Neural cell (in vitro differentiated cells): ENCODE data around the gene PTCH2. TPM values are rescaled to one million over a fixed set of nuclear protein-coding genes. Genes with fewer than 3 reads are reported as not detected.

Experiments
- H2AFZ ChIP-seq: fragments of 200-600, 300-800 bp; sonication (generic), shearing (Covaris generic); 2 replicates; pipeline ENCODE4 v1.6.0; 2014; ENCODE audit warnings: low read depth, mild to moderate bottlenecking, antibody characterized with exemption, low read length, moderate library complexity
- H3F3A ChIP-seq: fragments of 200-600 bp; shearing (Covaris generic); 2 replicates; pipeline ENCODE4 v1.6.1; 2016; ENCODE audit warnings: mild to moderate bottlenecking, moderate library complexity, mixed read lengths, antibody characterized with exemption, low read length; ENCODE audit not compliant: insufficient read depth, poor library complexity, severe bottlenecking
- H3K27ac ChIP-seq: fragments of 200-600, 300-800 bp; sonication (generic), shearing (Covaris generic); 2 replicates; pipeline ENCODE4 v1.5.1; 2014; ENCODE audit warnings: mild to moderate bottlenecking, low read length, moderate library complexity
- H3K27me3 ChIP-seq: fragments of 300-800, 200-600 bp; sonication (generic), shearing (Covaris generic); 2 replicates; pipeline ENCODE4 v1.6.0; 2014; ENCODE audit warnings: mild to moderate bottlenecking, low read depth, low read length, moderate library complexity; ENCODE audit not compliant: insufficient read depth
- H3K36me3 ChIP-seq: fragments of 300-800, 200-600 bp; sonication (generic), shearing (Covaris generic); 2 replicates; pipeline ENCODE4 v1.5.1; 2014; ENCODE audit warnings: mild to moderate bottlenecking, antibody characterized with exemption, low read length, moderate library complexity; ENCODE audit not compliant: insufficient read depth
- H3K4me2 ChIP-seq: fragments of 300-800, 200-600 bp; sonication (generic), shearing (Covaris generic); 2 replicates; pipeline ENCODE4 v1.6.0; 2014; ENCODE audit warnings: mild to moderate bottlenecking, low read length
- H3K4me3 ChIP-seq: fragments of 300-800, 200-600 bp; sonication (generic), shearing (Covaris generic); 2 replicates; pipeline ENCODE4 v1.5.1; 2014; ENCODE audit warnings: mild to moderate bottlenecking, low read length, moderate library complexity
- H3K79me2 ChIP-seq: fragments of 200-600 bp; shearing (Covaris generic); replicated peaks from 2 replicates; pipeline ENCODE4 v1.6.0; 2014; ENCODE audit warnings: mild to moderate bottlenecking, low read length, moderate library complexity; ENCODE audit not compliant: insufficient read depth
- H3K9ac ChIP-seq: fragments of 300-800, 200-600 bp; sonication (generic), shearing (Covaris generic); 2 replicates; pipeline ENCODE4 v1.6.1; 2016; ENCODE audit warnings: mild to moderate bottlenecking, low read length, mixed read lengths
- H3K9me2 ChIP-seq: fragments of 200-600 bp; shearing (Covaris generic); 2 replicates; pipeline ENCODE4 v1.6.1; 2016; ENCODE audit warnings: mild to moderate bottlenecking, low read length, mixed read lengths; ENCODE audit not compliant: insufficient read depth
- H3K9me3 ChIP-seq: fragments of 200-600, 300-800 bp; sonication (generic), shearing (Covaris generic); 2 replicates; pipeline ENCODE4 v1.6.1; 2016; ENCODE audit warnings: mild to moderate bottlenecking, mixed run types, low read length, moderate library complexity, mixed read lengths
- H4K20me1 ChIP-seq: fragments of 200-600 bp; shearing (Covaris generic); 2 replicates; pipeline ENCODE4 v1.6.1; 2016; ENCODE audit warnings: mild to moderate bottlenecking, mixed run types; ENCODE audit not compliant: insufficient read depth
- CTCF ChIP-seq: fragments of 450-650 bp; IDR thresholded peaks from 2 replicates; pipeline ENCODE4 v1.5.1; 2014; ENCODE audit warnings: antibody characterized with exemption, mild to moderate bottlenecking, moderate library complexity; ENCODE audit not compliant: poor library complexity, severe bottlenecking
- EP300 ChIP-seq: fragments of 450-650 bp; conservative IDR thresholded peaks from 2 replicates; pipeline ENCODE4 v1.6.1; 2014; ENCODE audit warnings: antibody characterized with exemption, mild to moderate bottlenecking, moderate library complexity; ENCODE audit not compliant: poor library complexity, severe bottlenecking
- EZH2 ChIP-seq: fragments of 200-600, 300-800 bp; shearing (Covaris generic), sonication (generic); IDR thresholded peaks from 2 replicates; pipeline ENCODE4 v1.6.1; 2014; ENCODE audit warnings: antibody characterized with exemption, low read length, borderline replicate concordance, mild to moderate bottlenecking; ENCODE audit not compliant: insufficient read depth, poor library complexity, severe bottlenecking
- MXI1 ChIP-seq: fragments of 450-650 bp; conservative IDR thresholded peaks from 2 replicates; pipeline ENCODE4 v1.6.1; 2014; ENCODE audit warnings: antibody characterized with exemption, mild to moderate bottlenecking; ENCODE audit not compliant: poor library complexity, severe bottlenecking
- POLR2AphosphoS5 ChIP-seq: IDR thresholded peaks from 2 replicates; pipeline ENCODE4 v1.6.1; 2012
- RAD21 ChIP-seq: fragments of 450-650 bp; conservative IDR thresholded peaks from 2 replicates; pipeline ENCODE4 v1.6.1; 2014; ENCODE audit warnings: antibody characterized with exemption, mild to moderate bottlenecking, moderate library complexity
- REST ChIP-seq: IDR thresholded peaks from 2 replicates; pipeline ENCODE4 v1.6.1; 2012; ENCODE audit warnings: borderline replicate concordance
- SMC3 ChIP-seq: fragments of 450-650 bp; conservative IDR thresholded peaks from 2 replicates; pipeline ENCODE4 v1.6.1; 2014; ENCODE audit warnings: antibody characterized with exemption, mild to moderate bottlenecking, moderate library complexity; ENCODE audit not compliant: poor library complexity
- TAF1 ChIP-seq: IDR thresholded peaks from 2 replicates; pipeline ENCODE4 v1.6.1; 2012; ENCODE audit warnings: low read depth
- polyA plus RNA-seq: library from polyadenylated mRNA; depleted of rRNA; stranded (reverse); fragments of >200 nt; gene quantifications from 2 replicates; pipeline ENCODE4 v1.2.3, GENCODE V29; 2014

Gene PTCH2
- polyA plus RNA-seq, 1 donor from 2014 or later, result 1.3 TPM

GRCh38 chr1:44778705-44779576 lies 64.1 kb downstream of the PTCH2 start:
- Histone ChIP-seq H3K9me3 (no peaks in the 10 kb centered on the region), H3K4me2 (no peak overlapping the region), H3K36me3 (no peaks in the 10 kb centered on the region), H3K27me3 (peaks cover 6% of the 10 kb centered on the region), H2AFZ (no peak overlapping the region), H4K20me1 (peaks cover 2% of the 10 kb centered on the region), H3K9me2 (no peaks in the 10 kb centered on the region), H3K4me3 (no peak overlapping the region), H3F3A (no peaks in the 10 kb centered on the region), H3K9ac (no peak overlapping the region), H3K27ac (no peak overlapping the region), H3K79me2 (peaks cover 10% of the 10 kb centered on the region)
- TF ChIP-seq EP300 (no peak), SMC3 (no peak), POLR2AphosphoS5 (no peak), EZH2 (no peak), REST (no peak), MXI1 (no peak), CTCF (no peak), RAD21 (no peak), TAF1 (no peak)

GRCh38 chr1:44777969-44778635 lies 65.0 kb downstream of the PTCH2 start:
- no peak for TF ChIP-seq RAD21
- TF ChIP-seq MXI1, result no peak
- no peak for TF ChIP-seq TAF1
- no peak for TF ChIP-seq REST
- no peak for TF ChIP-seq EZH2
- no peak for TF ChIP-seq EP300
- no peak for TF ChIP-seq POLR2AphosphoS5
- TF ChIP-seq CTCF, result no peak
- no peak for TF ChIP-seq SMC3
- no peak overlapping the region for H2AFZ ChIP-seq
- no peak overlapping the region for H3K27ac ChIP-seq
- no peak overlapping the region for H3K9ac ChIP-seq
- no peaks in the 10 kb centered on the region for H3F3A ChIP-seq
- no peak overlapping the region for H3K4me3 ChIP-seq
- no peaks in the 10 kb centered on the region for H3K9me2 ChIP-seq
- peaks cover 2% of the 10 kb centered on the region for H4K20me1 ChIP-seq
- no peak overlapping the region for H3K4me2 ChIP-seq
- H3K9me3 ChIP-seq, result no peaks in the 10 kb centered on the region
- H3K79me2 ChIP-seq, result peaks cover 10% of the 10 kb centered on the region
- no peaks in the 10 kb centered on the region for H3K36me3 ChIP-seq
- H3K27me3 ChIP-seq, result no peaks in the 10 kb centered on the region
